GM23338 (cell line): ENCODE data around the gene SMOC2. TPM values are rescaled to one million over a fixed set of nuclear protein-coding genes. Genes with fewer than 3 reads are reported as not detected.

Experiments
- ATAC-seq: fragments of 200-7000 bp; cut with Tn5 transposase; 3 replicates; pipeline ENCODE4 v1.9.1; 2020
- DNase-seq: peaks from one replicate; pipeline ENCODE4 v3.0.0-alpha.2; 2015; ENCODE audit warnings: low spot score
- H2AFZ ChIP-seq: fragments of 200-600 bp; sonication (generic); 2 replicates; pipeline ENCODE4 v1.8.0; 2016; ENCODE audit warnings: antibody characterized with exemption, mild to moderate bottlenecking, moderate library complexity
- H3F3A ChIP-seq: fragments of 200-600 bp; sonication (generic); replicated peaks from 2 replicates; pipeline ENCODE4 v1.8.0; 2017; ENCODE audit warnings: antibody characterized with exemption, mixed run types, low read depth
- H3K27ac ChIP-seq: fragments of 200-600 bp; sonication (generic); 2 replicates; pipeline ENCODE4 v1.6.1; 2016; ENCODE audit warnings: low read depth
- H3K27me3 ChIP-seq: fragments of 200-600 bp; sonication (generic); 2 replicates; pipeline ENCODE4 v1.8.0; 2016; ENCODE audit warnings: mild to moderate bottlenecking, mixed run types, moderate library complexity; ENCODE audit not compliant: insufficient read depth
- H3K36me3 ChIP-seq: fragments of 200-600 bp; sonication (generic); 2 replicates; pipeline ENCODE4 v1.8.0; 2016; ENCODE audit warnings: mild to moderate bottlenecking; ENCODE audit not compliant: insufficient read depth
- H3K4me1 ChIP-seq: fragments of 200-600 bp; sonication (generic); 2 replicates; pipeline ENCODE4 v1.8.0; 2016; ENCODE audit warnings: mild to moderate bottlenecking, moderate library complexity; ENCODE audit not compliant: insufficient read depth
- H3K4me2 ChIP-seq: fragments of 200-600 bp; sonication (generic); 2 replicates; pipeline ENCODE4 v1.7.1; 2017; ENCODE audit warnings: mixed run types
- H3K4me3 ChIP-seq: fragments of 200-600 bp; sonication (generic); 2 replicates; pipeline ENCODE4 v1.6.1; 2016; ENCODE audit warnings: mixed run types
- H3K79me2 ChIP-seq: fragments of 200-600 bp; sonication (generic); replicated peaks from 2 replicates; pipeline ENCODE4 v1.8.0; 2017; ENCODE audit warnings: mild to moderate bottlenecking; ENCODE audit not compliant: insufficient read depth
- H3K9me2 ChIP-seq: fragments of 200-600 bp; sonication (generic); 2 replicates; pipeline ENCODE4 v1.8.0; 2017; ENCODE audit not compliant: insufficient read depth
- H4K20me1 ChIP-seq: fragments of 200-600 bp; sonication (generic); replicated peaks from 2 replicates; pipeline ENCODE4 v1.8.0; 2017; ENCODE audit warnings: mild to moderate bottlenecking; ENCODE audit not compliant: insufficient read depth
- H3K27ac Mint-ChIP-seq: 2 replicates; pipeline ENCODE4 v1.8.0; 2020; ENCODE audit warnings: inconsistent platforms, mild to moderate bottlenecking, moderate library complexity, mixed read lengths
- H3K27me3 Mint-ChIP-seq: 3 replicates; pipeline ENCODE4 v1.8.0; 2022; ENCODE audit warnings: low read depth, mild to moderate bottlenecking, moderate library complexity, mixed read lengths, inconsistent platforms; ENCODE audit not compliant: insufficient read depth, poor library complexity
- H3K36me3 Mint-ChIP-seq: 3 replicates; pipeline ENCODE4 v1.8.0; 2021; ENCODE audit warnings: low read depth, mild to moderate bottlenecking, inconsistent platforms, moderate library complexity, mixed read lengths
- H3K4me1 Mint-ChIP-seq: 3 replicates; pipeline ENCODE4 v1.8.0; 2020; ENCODE audit warnings: mild to moderate bottlenecking, inconsistent platforms, mixed read lengths
- H3K4me3 Mint-ChIP-seq: 3 replicates; pipeline ENCODE4 v1.8.0; 2021; ENCODE audit warnings: moderate library complexity, mild to moderate bottlenecking, inconsistent platforms, mixed read lengths
- H3K9me3 Mint-ChIP-seq: 3 replicates; pipeline ENCODE4 v1.8.0; 2020; ENCODE audit warnings: moderate library complexity, mild to moderate bottlenecking, inconsistent platforms, mixed read lengths
- CREB1 ChIP-seq: fragments of 250-450 bp; sonication (Bioruptor Pico); IDR thresholded peaks from 2 replicates; pipeline ENCODE4 v1.5.0; 2020; ENCODE audit warnings: low read depth, mild to moderate bottlenecking, moderate library complexity
- CTCF ChIP-seq, 2 experiments: fragments of 200-600 bp in 1 of 2; sonication (generic) in 1 of 2; conservative IDR thresholded peaks; 2 replicates each; pipeline versions ENCODE4 v1.5.1 to v1.6.1; 2016 to 2017; ENCODE audit warnings: antibody characterized with exemption in 2 of 2, low read depth in 2 of 2, mild to moderate bottlenecking in 2 of 2, moderate library complexity in 1 of 2
- EZH2 ChIP-seq: fragments of 200-600 bp; sonication (generic); IDR thresholded peaks from one replicate; pipeline ENCODE4 v1.8.0; 2017; ENCODE audit warnings: antibody characterized with exemption, mild to moderate bottlenecking, low read depth; ENCODE audit not compliant: unreplicated experiment
- JUNB ChIP-seq: IDR thresholded peaks from one replicate; pipeline ENCODE4 v1.6.1; 2016; ENCODE audit warnings: antibody characterized with exemption; ENCODE audit not compliant: unreplicated experiment
- NANOG ChIP-seq: IDR thresholded peaks from 2 replicates; pipeline ENCODE4 v1.6.1; 2016; ENCODE audit warnings: antibody characterized with exemption, borderline replicate concordance
- POLR2AphosphoS5 ChIP-seq: IDR thresholded peaks from 2 replicates; pipeline ENCODE4 v1.6.1; 2016; ENCODE audit warnings: antibody characterized with exemption, low read depth
- STAT1 ChIP-seq: IDR thresholded peaks from one replicate; pipeline ENCODE4 v1.6.1; 2016; ENCODE audit warnings: antibody characterized with exemption; ENCODE audit not compliant: unreplicated experiment
- ZNF331 ChIP-seq: fragments of 250-450 bp; sonication (Bioruptor Pico); IDR thresholded peaks from 2 replicates; pipeline ENCODE4 v1.5.0; 2020; ENCODE audit warnings: low read depth, mild to moderate bottlenecking, moderate library complexity
- polyA plus RNA-seq: library from polyadenylated mRNA; unstranded; fragments of >200 nt; fragmentation: Nextera tagmentation; extraction: Ambion mirVana; gene quantifications from 2 replicates; pipeline ENCODE4 v1.2.1, GENCODE V29; 2016
- total RNA-seq: library from RNA; depleted of rRNA; stranded (reverse); fragments of >200 nt; shearing (Covaris generic); gene quantifications from 2 replicates; pipeline ENCODE4 v1.2.3, GENCODE V29; 2014
- TF ChIP-seq, protein P1 (sequence below): IDR thresholded peaks from 2 replicates; pipeline ENCODE4 v1.6.1; 2016; ENCODE audit warnings: antibody characterized with exemption
- TF ChIP-seq, protein P2 (sequence below): fragments of 250-450 bp; sonication (Bioruptor Pico); IDR thresholded peaks from 2 replicates; pipeline ENCODE4 v1.5.0; 2020; ENCODE audit warnings: mild to moderate bottlenecking, moderate library complexity

Gene SMOC2
- total and polyA plus RNA-seq, 2 experiments from 2014 or later = 4.3 to 6.5 TPM

- Histone ChIP-seq H3K79me2 (no peaks in the 10 kb centered on the region), H3F3A (no peaks in the 10 kb centered on the region), H3K36me3 (no peaks in the 10 kb centered on the region), H2AFZ (peak overlapping the region; percentile 64; the same call in 1 of the 2 replicates), H3K27me3 (no peaks in the 10 kb centered on the region), H3K4me1 (peaks cover 25% of the 10 kb centered on the region), H3K9me2 (peaks cover 11% of the 10 kb centered on the region), H4K20me1 (no peaks in the 10 kb centered on the region), H3K27ac (no peak overlapping the region), H3K4me2 (0 out of 2 replicates have a peak overlapping the region, but pooled peaks have one; percentile 8), H3K4me3 (no peak overlapping the region)
- Mint-ChIP-seq H3K9me3 (peaks cover 11% of the 10 kb centered on the region; the same call in 2 of the 3 replicates), H3K27ac (no peak overlapping the region), H3K4me1 (peaks cover 25% of the 10 kb centered on the region), H3K4me3 (no peak overlapping the region), H3K27me3 (peaks cover 8% of the 10 kb centered on the region), H3K36me3 (peaks cover 8% of the 10 kb centered on the region; the same call in 2 of the 3 replicates)
- TF ChIP-seq EZH2 (no peak), JUNB (no peak), STAT1 (no peak), CTCF (conservative IDR thresholded peaks at IDR 0.05; ENCODE audit: low read depth in 2 of 2) (no peak), POLR2AphosphoS5 (no peak), ZNF331 (no peak), NANOG (no peak), CREB1 (CRISPR knock-in tag) (no peak)
- TF ChIP-seq, protein P1, sequence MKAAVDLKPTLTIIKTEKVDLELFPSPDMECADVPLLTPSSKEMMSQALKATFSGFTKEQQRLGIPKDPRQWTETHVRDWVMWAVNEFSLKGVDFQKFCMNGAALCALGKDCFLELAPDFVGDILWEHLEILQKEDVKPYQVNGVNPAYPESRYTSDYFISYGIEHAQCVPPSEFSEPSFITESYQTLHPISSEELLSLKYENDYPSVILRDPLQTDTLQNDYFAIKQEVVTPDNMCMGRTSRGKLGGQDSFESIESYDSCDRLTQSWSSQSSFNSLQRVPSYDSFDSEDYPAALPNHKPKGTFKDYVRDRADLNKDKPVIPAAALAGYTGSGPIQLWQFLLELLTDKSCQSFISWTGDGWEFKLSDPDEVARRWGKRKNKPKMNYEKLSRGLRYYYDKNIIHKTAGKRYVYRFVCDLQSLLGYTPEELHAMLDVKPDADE = no peak
- TF ChIP-seq, protein P2, sequence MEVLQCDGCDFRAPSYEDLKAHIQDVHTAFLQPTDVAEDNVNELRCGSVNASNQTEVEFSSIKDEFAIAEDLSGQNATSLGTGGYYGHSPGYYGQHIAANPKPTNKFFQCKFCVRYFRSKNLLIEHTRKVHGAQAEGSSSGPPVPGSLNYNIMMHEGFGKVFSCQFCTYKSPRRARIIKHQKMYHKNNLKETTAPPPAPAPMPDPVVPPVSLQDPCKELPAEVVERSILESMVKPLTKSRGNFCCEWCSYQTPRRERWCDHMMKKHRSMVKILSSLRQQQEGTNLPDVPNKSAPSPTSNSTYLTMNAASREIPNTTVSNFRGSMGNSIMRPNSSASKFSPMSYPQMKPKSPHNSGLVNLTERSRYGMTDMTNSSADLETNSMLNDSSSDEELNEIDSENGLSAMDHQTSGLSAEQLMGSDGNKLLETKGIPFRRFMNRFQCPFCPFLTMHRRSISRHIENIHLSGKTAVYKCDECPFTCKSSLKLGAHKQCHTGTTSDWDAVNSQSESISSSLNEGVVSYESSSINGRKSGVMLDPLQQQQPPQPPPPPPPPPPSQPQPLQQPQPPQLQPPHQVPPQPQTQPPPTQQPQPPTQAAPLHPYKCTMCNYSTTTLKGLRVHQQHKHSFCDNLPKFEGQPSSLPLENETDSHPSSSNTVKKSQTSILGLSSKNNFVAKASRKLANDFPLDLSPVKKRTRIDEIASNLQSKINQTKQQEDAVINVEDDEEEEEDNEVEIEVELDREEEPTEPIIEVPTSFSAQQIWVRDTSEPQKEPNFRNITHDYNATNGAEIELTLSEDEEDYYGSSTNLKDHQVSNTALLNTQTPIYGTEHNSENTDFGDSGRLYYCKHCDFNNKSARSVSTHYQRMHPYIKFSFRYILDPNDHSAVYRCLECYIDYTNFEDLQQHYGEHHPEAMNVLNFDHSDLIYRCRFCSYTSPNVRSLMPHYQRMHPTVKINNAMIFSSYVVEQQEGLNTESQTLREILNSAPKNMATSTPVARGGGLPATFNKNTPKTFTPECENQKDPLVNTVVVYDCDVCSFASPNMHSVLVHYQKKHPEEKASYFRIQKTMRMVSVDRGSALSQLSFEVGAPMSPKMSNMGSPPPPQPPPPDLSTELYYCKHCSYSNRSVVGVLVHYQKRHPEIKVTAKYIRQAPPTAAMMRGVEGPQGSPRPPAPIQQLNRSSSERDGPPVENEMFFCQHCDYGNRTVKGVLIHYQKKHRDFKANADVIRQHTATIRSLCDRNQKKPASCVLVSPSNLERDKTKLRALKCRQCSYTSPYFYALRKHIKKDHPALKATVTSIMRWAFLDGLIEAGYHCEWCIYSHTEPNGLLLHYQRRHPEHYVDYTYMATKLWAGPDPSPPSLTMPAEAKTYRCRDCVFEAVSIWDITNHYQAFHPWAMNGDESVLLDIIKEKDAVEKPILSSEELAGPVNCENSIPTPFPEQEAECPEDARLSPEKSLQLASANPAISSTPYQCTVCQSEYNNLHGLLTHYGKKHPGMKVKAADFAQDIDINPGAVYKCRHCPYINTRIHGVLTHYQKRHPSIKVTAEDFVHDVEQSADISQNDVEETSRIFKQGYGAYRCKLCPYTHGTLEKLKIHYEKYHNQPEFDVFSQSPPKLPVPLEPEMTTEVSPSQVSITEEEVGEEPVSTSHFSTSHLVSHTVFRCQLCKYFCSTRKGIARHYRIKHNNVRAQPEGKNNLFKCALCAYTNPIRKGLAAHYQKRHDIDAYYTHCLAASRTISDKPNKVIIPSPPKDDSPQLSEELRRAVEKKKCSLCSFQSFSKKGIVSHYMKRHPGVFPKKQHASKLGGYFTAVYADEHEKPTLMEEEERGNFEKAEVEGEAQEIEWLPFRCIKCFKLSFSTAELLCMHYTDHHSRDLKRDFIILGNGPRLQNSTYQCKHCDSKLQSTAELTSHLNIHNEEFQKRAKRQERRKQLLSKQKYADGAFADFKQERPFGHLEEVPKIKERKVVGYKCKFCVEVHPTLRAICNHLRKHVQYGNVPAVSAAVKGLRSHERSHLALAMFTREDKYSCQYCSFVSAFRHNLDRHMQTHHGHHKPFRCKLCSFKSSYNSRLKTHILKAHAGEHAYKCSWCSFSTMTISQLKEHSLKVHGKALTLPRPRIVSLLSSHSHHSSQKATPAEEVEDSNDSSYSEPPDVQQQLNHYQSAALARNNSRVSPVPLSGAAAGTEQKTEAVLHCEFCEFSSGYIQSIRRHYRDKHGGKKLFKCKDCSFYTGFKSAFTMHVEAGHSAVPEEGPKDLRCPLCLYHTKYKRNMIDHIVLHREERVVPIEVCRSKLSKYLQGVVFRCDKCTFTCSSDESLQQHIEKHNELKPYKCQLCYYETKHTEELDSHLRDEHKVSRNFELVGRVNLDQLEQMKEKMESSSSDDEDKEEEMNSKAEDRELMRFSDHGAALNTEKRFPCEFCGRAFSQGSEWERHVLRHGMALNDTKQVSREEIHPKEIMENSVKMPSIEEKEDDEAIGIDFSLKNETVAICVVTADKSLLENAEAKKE = no peak
- ATAC-seq = no peak
- DNase-seq = no peak
These were observed 224.0 kb downstream of the SMOC2 start for GRCh38 chr6:168664956-168665355.
